H1 (cell line): ENCODE measurements around the gene ZNF750. TPM values are rescaled to one million over a fixed set of nuclear protein-coding genes. Genes with fewer than 3 reads are reported as not detected.

Source experiments
- CBX8 ChIP-seq: fragments of 300-800, 300-1000 bp; sonication (generic); IDR thresholded peaks from 2 replicates; pipeline ENCODE4 v1.7.1; 2016; ENCODE audit warnings: low read depth, low read length, borderline replicate concordance
- CTBP2 ChIP-seq: IDR thresholded peaks from 2 replicates; pipeline ENCODE4 v1.7.0; 2011; ENCODE audit warnings: borderline replicate concordance, mild to moderate bottlenecking, moderate library complexity, mixed read lengths, low read length; ENCODE audit not compliant: insufficient read depth, insufficient read length
- NANOG ChIP-seq: IDR thresholded peaks from 2 replicates; pipeline ENCODE4 v1.6.1; 2011; ENCODE audit warnings: low read length, low read depth, mild to moderate bottlenecking, inconsistent platforms; ENCODE audit not compliant: insufficient read depth, poor library complexity, severe bottlenecking
- polyA plus RNA-seq, 7 experiments: library from polyadenylated mRNA; depleted of rRNA in 3 of 7; stranded (reverse) in 5 of 7; unstranded in 2 of 7; fragments of >200 nt in 5 of 7; fragments of 200-250 nt in 2 of 7; gene quantifications; 1 replicate in 5 of 7; 2 replicates in 1 of 7; 4 replicates in 1 of 7; pipeline versions ENCODE4 v1.2.1 to v1.2.3, GENCODE V29; 2011 to 2013; ENCODE audit warnings: missing spikeins in 2 of 7, mixed read lengths in 2 of 7
- total RNA-seq: library from RNA; stranded (reverse); fragmentation: NEBNext Ultra II Directional; extraction: Animal tissue kit (Norgen Biotek cat#: 25700); gene quantifications from 2 replicates; pipeline ENCODE4 v1.2.1, GENCODE V29; 2021
- TF ChIP-seq, protein P1 (sequence below): fragments of 300-600 bp; sonication (generic); IDR thresholded peaks from 2 replicates; pipeline ENCODE4 v1.7.1; 2012; ENCODE audit warnings: low read length, moderate library complexity, mild to moderate bottlenecking, inconsistent platforms; ENCODE audit not compliant: insufficient replicate concordance
- TF ChIP-seq, protein P2 (sequence below), 3 experiments: IDR thresholded peaks; 1 replicate in 2 of 3; 2 replicates in 1 of 3; pipeline versions ENCODE4 v1.5.1 to v1.6.1; 2011; ENCODE audit warnings: low read length in 3 of 3, mild to moderate bottlenecking in 3 of 3, inconsistent platforms in 2 of 3, low read depth in 1 of 3, moderate library complexity in 1 of 3; ENCODE audit not compliant: insufficient read depth in 1 of 3; ENCODE audit errors: control extremely low read depth in 1 of 3
- TF ChIP-seq, protein P3 (sequence below): IDR thresholded peaks from 2 replicates; pipeline ENCODE4 v1.6.1; 2011; ENCODE audit warnings: low read length, improper control_type of control experiment
- TF ChIP-seq, protein P4 (sequence below): IDR thresholded peaks from 2 replicates; pipeline ENCODE4 v1.6.1; 2012; ENCODE audit warnings: inconsistent platforms

Gene ZNF750
- total and polyA plus RNA-seq, 2 of the 8 experiments (the other 6 are each of a cell fraction or from before 2014, with no cell fraction given), result not detected

DNA sequence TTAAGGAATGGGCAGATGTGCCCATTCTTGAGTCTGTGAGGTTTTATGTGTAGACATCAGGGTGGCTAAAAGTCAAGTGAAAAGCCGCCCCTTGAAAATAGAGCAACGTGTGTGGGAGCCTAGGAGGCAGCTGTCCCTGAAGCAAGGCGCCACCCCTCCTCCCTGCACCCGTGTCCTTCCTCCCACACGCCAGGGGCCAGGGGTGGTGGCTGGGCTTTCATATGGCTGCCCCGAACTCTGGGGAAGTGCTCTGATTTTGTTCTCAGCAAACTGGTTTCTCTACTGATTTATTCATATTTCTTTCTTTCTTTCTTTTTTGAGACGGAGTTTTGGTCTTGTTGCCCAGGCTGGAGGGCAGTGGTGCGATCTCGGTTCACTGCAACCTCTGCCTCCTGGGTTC is 4.7 kb downstream of the ZNF750 start (continued):
- TF ChIP-seq, protein P1, sequence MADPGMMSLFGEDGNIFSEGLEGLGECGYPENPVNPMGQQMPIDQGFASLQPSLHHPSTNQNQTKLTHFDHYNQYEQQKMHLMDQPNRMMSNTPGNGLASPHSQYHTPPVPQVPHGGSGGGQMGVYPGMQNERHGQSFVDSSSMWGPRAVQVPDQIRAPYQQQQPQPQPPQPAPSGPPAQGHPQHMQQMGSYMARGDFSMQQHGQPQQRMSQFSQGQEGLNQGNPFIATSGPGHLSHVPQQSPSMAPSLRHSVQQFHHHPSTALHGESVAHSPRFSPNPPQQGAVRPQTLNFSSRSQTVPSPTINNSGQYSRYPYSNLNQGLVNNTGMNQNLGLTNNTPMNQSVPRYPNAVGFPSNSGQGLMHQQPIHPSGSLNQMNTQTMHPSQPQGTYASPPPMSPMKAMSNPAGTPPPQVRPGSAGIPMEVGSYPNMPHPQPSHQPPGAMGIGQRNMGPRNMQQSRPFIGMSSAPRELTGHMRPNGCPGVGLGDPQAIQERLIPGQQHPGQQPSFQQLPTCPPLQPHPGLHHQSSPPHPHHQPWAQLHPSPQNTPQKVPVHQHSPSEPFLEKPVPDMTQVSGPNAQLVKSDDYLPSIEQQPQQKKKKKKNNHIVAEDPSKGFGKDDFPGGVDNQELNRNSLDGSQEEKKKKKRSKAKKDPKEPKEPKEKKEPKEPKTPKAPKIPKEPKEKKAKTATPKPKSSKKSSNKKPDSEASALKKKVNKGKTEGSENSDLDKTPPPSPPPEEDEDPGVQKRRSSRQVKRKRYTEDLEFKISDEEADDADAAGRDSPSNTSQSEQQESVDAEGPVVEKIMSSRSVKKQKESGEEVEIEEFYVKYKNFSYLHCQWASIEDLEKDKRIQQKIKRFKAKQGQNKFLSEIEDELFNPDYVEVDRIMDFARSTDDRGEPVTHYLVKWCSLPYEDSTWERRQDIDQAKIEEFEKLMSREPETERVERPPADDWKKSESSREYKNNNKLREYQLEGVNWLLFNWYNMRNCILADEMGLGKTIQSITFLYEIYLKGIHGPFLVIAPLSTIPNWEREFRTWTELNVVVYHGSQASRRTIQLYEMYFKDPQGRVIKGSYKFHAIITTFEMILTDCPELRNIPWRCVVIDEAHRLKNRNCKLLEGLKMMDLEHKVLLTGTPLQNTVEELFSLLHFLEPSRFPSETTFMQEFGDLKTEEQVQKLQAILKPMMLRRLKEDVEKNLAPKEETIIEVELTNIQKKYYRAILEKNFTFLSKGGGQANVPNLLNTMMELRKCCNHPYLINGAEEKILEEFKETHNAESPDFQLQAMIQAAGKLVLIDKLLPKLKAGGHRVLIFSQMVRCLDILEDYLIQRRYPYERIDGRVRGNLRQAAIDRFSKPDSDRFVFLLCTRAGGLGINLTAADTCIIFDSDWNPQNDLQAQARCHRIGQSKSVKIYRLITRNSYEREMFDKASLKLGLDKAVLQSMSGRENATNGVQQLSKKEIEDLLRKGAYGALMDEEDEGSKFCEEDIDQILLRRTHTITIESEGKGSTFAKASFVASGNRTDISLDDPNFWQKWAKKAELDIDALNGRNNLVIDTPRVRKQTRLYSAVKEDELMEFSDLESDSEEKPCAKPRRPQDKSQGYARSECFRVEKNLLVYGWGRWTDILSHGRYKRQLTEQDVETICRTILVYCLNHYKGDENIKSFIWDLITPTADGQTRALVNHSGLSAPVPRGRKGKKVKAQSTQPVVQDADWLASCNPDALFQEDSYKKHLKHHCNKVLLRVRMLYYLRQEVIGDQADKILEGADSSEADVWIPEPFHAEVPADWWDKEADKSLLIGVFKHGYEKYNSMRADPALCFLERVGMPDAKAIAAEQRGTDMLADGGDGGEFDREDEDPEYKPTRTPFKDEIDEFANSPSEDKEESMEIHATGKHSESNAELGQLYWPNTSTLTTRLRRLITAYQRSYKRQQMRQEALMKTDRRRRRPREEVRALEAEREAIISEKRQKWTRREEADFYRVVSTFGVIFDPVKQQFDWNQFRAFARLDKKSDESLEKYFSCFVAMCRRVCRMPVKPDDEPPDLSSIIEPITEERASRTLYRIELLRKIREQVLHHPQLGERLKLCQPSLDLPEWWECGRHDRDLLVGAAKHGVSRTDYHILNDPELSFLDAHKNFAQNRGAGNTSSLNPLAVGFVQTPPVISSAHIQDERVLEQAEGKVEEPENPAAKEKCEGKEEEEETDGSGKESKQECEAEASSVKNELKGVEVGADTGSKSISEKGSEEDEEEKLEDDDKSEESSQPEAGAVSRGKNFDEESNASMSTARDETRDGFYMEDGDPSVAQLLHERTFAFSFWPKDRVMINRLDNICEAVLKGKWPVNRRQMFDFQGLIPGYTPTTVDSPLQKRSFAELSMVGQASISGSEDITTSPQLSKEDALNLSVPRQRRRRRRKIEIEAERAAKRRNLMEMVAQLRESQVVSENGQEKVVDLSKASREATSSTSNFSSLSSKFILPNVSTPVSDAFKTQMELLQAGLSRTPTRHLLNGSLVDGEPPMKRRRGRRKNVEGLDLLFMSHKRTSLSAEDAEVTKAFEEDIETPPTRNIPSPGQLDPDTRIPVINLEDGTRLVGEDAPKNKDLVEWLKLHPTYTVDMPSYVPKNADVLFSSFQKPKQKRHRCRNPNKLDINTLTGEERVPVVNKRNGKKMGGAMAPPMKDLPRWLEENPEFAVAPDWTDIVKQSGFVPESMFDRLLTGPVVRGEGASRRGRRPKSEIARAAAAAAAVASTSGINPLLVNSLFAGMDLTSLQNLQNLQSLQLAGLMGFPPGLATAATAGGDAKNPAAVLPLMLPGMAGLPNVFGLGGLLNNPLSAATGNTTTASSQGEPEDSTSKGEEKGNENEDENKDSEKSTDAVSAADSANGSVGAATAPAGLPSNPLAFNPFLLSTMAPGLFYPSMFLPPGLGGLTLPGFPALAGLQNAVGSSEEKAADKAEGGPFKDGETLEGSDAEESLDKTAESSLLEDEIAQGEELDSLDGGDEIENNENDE, result no peak
- TF ChIP-seq NANOG (no peak), CTBP2 (no peak), CBX8 (no peak)
- TF ChIP-seq, protein P2, sequence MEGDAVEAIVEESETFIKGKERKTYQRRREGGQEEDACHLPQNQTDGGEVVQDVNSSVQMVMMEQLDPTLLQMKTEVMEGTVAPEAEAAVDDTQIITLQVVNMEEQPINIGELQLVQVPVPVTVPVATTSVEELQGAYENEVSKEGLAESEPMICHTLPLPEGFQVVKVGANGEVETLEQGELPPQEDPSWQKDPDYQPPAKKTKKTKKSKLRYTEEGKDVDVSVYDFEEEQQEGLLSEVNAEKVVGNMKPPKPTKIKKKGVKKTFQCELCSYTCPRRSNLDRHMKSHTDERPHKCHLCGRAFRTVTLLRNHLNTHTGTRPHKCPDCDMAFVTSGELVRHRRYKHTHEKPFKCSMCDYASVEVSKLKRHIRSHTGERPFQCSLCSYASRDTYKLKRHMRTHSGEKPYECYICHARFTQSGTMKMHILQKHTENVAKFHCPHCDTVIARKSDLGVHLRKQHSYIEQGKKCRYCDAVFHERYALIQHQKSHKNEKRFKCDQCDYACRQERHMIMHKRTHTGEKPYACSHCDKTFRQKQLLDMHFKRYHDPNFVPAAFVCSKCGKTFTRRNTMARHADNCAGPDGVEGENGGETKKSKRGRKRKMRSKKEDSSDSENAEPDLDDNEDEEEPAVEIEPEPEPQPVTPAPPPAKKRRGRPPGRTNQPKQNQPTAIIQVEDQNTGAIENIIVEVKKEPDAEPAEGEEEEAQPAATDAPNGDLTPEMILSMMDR (IDR thresholded peaks at IDR 0.05; ENCODE audit: control extremely low read depth in 1 of 3, insufficient read depth in 1 of 3, low read depth in 1 of 3, low read length in 3 of 3), result no peak
- TF ChIP-seq, protein P3, sequence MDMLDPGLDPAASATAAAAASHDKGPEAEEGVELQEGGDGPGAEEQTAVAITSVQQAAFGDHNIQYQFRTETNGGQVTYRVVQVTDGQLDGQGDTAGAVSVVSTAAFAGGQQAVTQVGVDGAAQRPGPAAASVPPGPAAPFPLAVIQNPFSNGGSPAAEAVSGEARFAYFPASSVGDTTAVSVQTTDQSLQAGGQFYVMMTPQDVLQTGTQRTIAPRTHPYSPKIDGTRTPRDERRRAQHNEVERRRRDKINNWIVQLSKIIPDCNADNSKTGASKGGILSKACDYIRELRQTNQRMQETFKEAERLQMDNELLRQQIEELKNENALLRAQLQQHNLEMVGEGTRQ, result no peak
- TF ChIP-seq, protein P4, sequence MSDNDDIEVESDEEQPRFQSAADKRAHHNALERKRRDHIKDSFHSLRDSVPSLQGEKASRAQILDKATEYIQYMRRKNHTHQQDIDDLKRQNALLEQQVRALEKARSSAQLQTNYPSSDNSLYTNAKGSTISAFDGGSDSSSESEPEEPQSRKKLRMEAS, result no peak
